Activated CD8-positive, alpha-beta T cell treated with anti-CD3 and anti-CD28 coated beads, Interleukin-2, amount 10 ng/mL, durations not matched to agents 7 days and 5 days (primary cell): ENCODE results near the gene SAMD11. TPM values are rescaled to one million over a fixed set of nuclear protein-coding genes. Genes with fewer than 3 reads are reported as not detected.

ENCODE experiments used
- ATAC-seq: fragments of 150-1000 bp; cut with Tn5 transposase; one replicate; pipeline ENCODE4 v1.10.0; 2021; ENCODE audit warnings: moderate library complexity
- CTCF ChIA-PET: fragments of 350-600 bp; sonication (Branson Sonifier 250); formaldehyde crosslinking; loops from one replicate; lab custom pipeline; 2021; ENCODE audit warnings: antibody characterized with exemption; lab: Charles Lee
- POLR2A ChIA-PET: fragments of 350-600 bp; sonication (Branson Sonifier 250); formaldehyde crosslinking; loops from one replicate; lab custom pipeline; 2021; ENCODE audit warnings: antibody characterized with exemption; lab: Charles Lee
- DNase-seq: peaks from one replicate; pipeline ENCODE4 v3.0.0-alpha.2; 2020
- H3K27ac Mint-ChIP-seq: one replicate; pipeline ENCODE4 v1.8.0; 2021; ENCODE audit warnings: mild to moderate bottlenecking, mixed read lengths
- H3K27me3 Mint-ChIP-seq: one replicate; pipeline ENCODE4 v1.8.0; 2021; ENCODE audit warnings: low read depth, mixed read lengths
- H3K36me3 Mint-ChIP-seq: one replicate; pipeline ENCODE4 v1.8.0; 2021; ENCODE audit warnings: low read depth, mixed read lengths
- H3K4me1 Mint-ChIP-seq: one replicate; pipeline ENCODE4 v1.8.0; 2021; ENCODE audit warnings: low read depth, mixed read lengths
- H3K4me3 Mint-ChIP-seq: one replicate; pipeline ENCODE4 v1.8.0; 2021; ENCODE audit warnings: mild to moderate bottlenecking, mixed read lengths
- H3K9me3 Mint-ChIP-seq: one replicate; pipeline ENCODE4 v1.8.0; 2022; ENCODE audit warnings: mixed read lengths; ENCODE audit not compliant: insufficient read depth
- total RNA-seq, 2 experiments: library from RNA; stranded (reverse); gene quantifications; one replicate each; pipeline ENCODE4 v1.2.3, GENCODE V29; 2021

The SAMD11 gene
- total RNA-seq, 2 experiments from 2014 or later, result not detected

DNA sequence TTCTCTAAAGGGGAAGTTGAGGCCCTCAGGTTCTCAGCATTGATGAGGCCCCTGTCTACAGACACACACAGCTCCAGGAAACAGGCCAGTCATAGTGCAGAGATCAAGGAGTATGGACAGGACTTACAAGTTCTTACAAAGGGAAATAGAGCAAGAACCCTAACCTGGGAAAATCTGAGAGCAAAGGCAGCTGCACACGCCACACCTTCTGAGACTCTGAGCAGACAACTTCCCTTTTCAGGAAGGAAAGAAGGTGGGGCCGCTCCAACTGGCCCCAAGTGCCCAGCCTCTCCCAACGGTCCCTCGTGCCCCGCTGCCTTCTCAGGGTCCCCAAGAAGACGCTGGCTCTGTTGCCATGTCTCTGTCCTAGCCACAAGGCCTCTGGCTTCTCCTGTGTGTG is 31.8 kb downstream of the SAMD11 start:
- no peaks in the 10 kb centered on the region for H3K27me3 Mint-ChIP-seq
- H3K4me3 Mint-ChIP-seq, result no peak overlapping the region
- H3K36me3 Mint-ChIP-seq, result peaks cover 39% of the 10 kb centered on the region
- no peak overlapping the region for H3K27ac Mint-ChIP-seq
- POLR2A ChIA-PET, result no interaction called here
- ATAC-seq, result no peak
- no peak for DNase-seq
- H3K9me3 Mint-ChIP-seq, result no peaks in the 10 kb centered on the region
- CTCF ChIA-PET, result no interaction called here
- peaks cover 15% of the 10 kb centered on the region for H3K4me1 Mint-ChIP-seq

DNA sequence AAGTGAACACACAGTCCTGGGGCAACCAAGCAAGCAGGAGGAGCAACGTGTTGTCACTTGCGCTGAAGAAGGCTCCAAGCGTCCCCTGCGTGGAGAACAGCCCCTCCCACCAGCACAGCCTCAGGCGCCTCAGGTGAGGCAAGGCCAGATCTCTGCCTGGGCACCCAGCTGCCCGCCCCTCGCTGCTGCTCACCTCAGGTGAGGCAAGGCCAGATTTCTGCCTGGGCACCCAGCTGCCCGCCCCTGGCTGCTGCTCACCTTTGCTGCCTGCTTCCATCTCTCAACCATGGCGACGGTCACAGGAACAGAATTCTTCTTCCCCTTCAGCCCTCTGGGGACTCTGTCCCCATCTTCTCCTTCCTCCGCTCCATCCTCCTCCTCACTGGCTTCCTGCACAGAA is 32.9 kb downstream of the SAMD11 start:
- POLR2A ChIA-PET, result no interaction called here
- Mint-ChIP-seq H3K9me3 (no peaks in the 10 kb centered on the region), H3K27me3 (no peaks in the 10 kb centered on the region), H3K27ac (no peak overlapping the region), H3K4me1 (peaks cover 15% of the 10 kb centered on the region), H3K4me3 (no peak overlapping the region), H3K36me3 (peaks cover 31% of the 10 kb centered on the region)
- DNase-seq (no peak), ATAC-seq (no peak)
- CTCF ChIA-PET, result no interaction called here

DNA sequence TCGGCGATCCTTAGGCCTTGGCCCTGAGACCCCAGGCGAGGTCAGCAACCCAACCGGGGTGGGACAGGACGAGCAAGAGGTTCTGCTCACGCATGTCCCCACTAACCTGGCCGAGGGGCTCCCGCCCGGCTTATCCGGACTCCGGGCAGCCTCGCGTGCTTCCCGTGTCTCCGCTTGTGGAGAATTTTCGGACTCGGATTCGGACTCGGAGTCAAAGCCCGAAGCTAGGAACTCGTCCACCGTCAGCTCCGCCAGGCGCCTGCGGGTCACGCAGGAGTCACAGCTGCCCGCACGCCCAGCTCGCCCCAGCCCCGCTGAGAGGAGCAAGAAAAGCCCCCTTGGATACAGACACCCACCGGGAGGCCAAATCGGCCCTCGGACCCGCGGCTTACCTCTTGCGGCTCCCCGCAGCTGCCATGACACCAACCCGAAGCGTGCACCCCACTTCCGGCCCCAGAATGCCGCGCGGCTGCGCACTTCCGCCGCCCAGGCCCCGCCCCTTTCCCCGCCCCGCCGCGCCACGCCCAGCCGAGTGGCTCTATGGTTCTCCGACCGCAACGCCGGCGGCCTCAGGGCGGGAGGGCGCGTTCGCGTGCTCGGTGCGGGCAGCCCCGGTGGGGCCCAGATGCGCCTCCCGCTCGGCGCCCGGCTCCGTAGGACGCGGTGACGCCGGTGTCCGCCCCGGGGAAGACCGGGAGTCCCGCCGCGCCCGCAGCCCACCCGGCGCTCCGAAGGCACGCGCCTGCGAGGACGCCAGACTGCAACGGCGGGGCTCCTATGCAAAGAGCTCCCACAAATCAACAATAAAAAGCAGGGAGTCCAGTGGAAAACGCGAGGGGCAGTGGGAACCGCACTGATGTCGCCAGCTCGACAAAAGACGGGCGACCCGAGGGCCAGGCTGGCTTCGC is 35.4 kb downstream of the SAMD11 start, which contains the start of gene NOC2L:
Gene NOC2L, minus strand, starts transcription at position 434 of the 908 bp plus-strand sequence. Its CDS starts 16 bp downstream, at position 418.
- peak within 1 kb of the TSS; percentile 88 for H3K27ac Mint-ChIP-seq
- ATAC-seq (peak; percentile 76), DNase-seq (peak; percentile 95)
- H3K4me1 Mint-ChIP-seq, result peaks cover 18% of the 10 kb centered on the region
- ChIA-PET CTCF (interaction anchor here (1.5 kb wide), 1 partner anchor 104 kb away, joined by 3 read pairs; no protein-coding TSS in a partner anchor), POLR2A (interaction anchor here (0.5 to 1.5 kb wide), 4 partner anchors 8 to 313 kb away, joined by 3 to 4 read pairs (median 3); partner anchors contain the start of gene PLEKHN1)
- H3K4me3 Mint-ChIP-seq, result peak within 1 kb of the TSS; percentile 84
- H3K9me3 Mint-ChIP-seq, result no peaks in the 10 kb centered on the region
- H3K36me3 Mint-ChIP-seq, result peaks cover 25% of the 10 kb centered on the region
- H3K27me3 Mint-ChIP-seq, result no peaks in the 10 kb centered on the region

DNA sequence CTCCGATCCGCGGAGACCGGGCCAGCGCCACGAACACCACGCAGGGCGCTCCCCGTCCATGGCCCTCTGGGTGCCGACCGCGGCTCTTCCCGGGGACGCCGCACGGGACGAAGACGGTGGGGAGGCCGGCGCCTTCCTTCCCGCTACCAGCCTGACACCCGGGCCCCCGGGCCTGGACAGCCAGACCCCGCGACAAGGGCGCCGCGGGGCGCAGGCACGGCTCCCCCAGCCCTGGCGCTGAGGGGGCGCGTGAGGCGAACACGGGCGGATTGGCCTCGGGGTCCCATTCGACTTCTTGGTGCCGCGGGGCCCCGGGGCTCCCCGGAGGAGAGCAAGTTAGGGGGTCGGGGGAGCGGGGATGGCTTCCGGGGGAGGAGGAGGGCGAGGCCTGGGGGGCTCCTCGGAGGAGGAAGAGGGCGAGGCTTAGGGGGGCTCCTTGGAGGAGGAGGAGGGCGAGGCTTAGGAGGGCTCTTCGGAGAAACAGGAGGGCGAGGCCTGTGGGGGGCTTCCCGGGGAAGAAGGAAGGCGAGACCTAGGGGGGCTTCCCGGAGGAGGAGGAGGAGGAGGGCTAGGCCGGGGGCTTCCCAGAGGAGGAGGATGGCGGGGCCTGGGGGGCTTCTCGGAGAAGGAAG is 36.1 kb downstream of the SAMD11 start:
- DNase-seq, result no peak
- Mint-ChIP-seq H3K36me3 (peaks cover 21% of the 10 kb centered on the region), H3K9me3 (no peaks in the 10 kb centered on the region), H3K4me3 (peak overlapping the region; percentile 84), H3K4me1 (peaks cover 18% of the 10 kb centered on the region), H3K27me3 (no peaks in the 10 kb centered on the region), H3K27ac (no peak overlapping the region)
- POLR2A ChIA-PET, result interaction anchor here (1.5 kb wide), 1 partner anchor 19 kb away, joined by 4 read pairs; no protein-coding TSS in a partner anchor
- CTCF ChIA-PET, result interaction anchor here (1.5 kb wide), 1 partner anchor 104 kb away, joined by 3 read pairs; no protein-coding TSS in a partner anchor
- peak; percentile 3 for ATAC-seq

DNA sequence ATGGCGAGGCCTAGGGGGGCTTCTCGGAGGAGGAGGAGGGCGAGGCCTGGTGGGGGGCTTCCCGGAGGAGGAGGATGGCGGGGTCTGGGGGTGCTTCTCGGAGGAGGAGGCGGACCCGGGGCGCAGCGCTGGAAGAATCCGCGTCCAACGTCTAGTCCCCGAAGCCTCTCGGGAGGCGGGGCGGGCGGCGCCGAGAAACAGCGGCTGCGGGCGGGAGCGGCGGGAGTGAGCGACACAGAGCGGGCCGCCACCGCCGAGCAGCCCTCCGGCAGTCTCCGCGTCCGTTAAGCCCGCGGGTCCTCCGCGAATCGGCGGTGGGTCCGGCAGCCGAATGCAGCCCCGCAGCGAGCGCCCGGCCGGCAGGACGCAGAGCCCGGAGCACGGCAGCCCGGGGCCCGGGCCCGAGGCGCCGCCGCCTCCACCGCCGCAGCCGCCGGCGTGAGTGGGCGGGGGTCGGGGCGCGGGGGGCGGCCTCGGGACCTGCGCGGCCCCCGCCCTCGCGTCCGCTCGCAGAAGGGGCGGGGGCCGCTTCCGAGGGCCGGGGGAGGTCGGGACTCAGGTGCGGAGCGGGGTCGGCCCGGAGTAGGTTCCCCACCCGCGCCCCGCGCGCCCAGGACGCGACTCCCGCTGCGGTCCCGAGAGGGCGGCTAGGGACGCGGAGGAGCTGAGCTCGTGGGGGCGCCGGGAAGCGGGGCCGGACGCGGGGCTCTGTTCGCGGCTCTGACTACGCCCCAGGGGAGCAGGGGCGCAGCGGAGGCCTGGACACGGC is 36.8 kb downstream of the SAMD11 start, which contains the start of gene KLHL17:
Gene KLHL17, plus strand, starts transcription at position 222 of the 769 bp plus-strand sequence. Its CDS starts 110 bp downstream, at position 332.
- peaks cover 22% of the 10 kb centered on the region for H3K4me1 Mint-ChIP-seq
- peak; percentile 81 for DNase-seq
- H3K27ac Mint-ChIP-seq, result no peak within 1 kb of the TSS
- CTCF ChIA-PET, result no interaction called here
- ATAC-seq, result peak; percentile 57
- POLR2A ChIA-PET, result no interaction called here
- peak within 1 kb of the TSS; percentile 84 for H3K4me3 Mint-ChIP-seq
- no peaks in the 10 kb centered on the region for H3K9me3 Mint-ChIP-seq
- peaks cover 15% of the 10 kb centered on the region for H3K36me3 Mint-ChIP-seq
- H3K27me3 Mint-ChIP-seq, result no peaks in the 10 kb centered on the region

DNA sequence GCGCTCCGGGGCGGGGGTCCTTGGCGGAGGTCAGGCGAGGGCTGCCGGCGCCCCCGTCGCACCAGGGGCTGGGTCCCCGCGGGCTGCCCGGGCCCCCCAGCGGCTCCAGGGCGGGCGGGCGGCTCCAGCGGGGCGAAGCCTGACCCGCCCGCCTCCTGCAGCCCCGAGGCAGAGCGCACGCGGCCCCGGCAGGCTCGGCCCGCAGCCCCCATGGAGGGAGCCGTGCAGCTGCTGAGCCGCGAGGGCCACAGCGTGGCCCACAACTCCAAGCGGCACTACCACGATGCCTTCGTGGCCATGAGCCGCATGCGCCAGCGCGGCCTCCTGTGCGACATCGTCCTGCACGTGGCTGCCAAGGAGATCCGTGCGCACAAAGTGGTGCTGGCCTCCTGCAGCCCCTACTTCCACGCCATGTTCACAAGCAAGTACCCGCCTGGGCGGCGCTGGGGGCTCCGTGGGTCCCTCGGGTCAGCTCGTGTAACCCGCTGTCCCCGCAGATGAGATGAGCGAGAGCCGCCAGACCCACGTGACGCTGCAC is 37.5 kb downstream of the SAMD11 start:
- ATAC-seq (peak; percentile 4), DNase-seq (no peak)
- H3K27ac Mint-ChIP-seq, result no peak overlapping the region
- H3K36me3 Mint-ChIP-seq, result peaks cover 9% of the 10 kb centered on the region
- peaks cover 27% of the 10 kb centered on the region for H3K4me1 Mint-ChIP-seq
- POLR2A ChIA-PET, result no interaction called here
- H3K9me3 Mint-ChIP-seq, result no peaks in the 10 kb centered on the region
- CTCF ChIA-PET, result no interaction called here
- H3K27me3 Mint-ChIP-seq, result no peaks in the 10 kb centered on the region
- peak overlapping the region; percentile 61 for H3K4me3 Mint-ChIP-seq

DNA sequence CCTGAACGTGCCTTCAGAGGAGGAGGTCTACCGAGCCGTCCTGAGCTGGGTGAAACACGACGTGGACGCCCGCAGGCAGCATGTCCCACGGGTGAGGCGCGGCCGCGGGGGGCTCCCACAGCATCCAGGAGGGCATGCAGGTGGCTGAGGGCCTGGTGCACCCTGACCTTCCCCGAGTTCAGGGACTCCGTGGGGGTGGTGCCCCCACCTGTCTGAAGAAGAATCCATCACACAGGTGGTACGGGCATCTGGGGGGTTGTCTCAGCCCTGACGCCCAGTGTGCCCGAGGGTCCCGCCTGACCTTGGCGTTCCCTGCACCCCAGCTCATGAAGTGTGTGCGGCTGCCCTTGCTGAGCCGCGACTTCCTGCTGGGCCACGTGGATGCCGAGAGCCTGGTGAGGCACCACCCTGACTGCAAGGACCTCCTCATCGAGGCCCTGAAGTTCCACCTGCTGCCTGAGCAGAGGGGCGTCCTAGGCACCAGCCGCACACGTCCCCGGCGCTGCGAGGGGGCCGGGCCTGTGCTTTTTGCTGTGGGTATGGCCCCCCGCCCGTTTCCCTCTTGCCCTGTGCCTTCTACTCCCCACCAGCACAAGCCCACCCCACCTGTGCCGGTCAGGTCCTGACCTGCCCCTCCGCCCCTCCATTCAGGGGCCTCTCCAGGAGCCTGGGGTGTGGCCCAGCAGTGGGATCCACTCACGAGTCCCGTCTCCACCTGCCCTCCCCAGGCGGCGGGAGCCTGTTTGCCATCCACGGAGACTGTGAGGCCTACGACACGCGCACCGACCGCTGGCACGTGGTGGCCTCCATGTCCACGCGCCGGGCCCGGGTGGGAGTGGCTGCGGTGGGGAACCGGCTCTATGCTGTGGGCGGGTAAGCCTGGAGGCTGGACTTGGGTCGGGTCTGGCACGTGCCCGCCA is 38.9 kb downstream of the SAMD11 start:
- Mint-ChIP-seq H3K4me3 (peak overlapping the region; percentile 51), H3K27ac (no peak overlapping the region), H3K36me3 (peaks cover 4% of the 10 kb centered on the region), H3K4me1 (peaks cover 23% of the 10 kb centered on the region), H3K27me3 (no peaks in the 10 kb centered on the region), H3K9me3 (no peaks in the 10 kb centered on the region)
- ATAC-seq (no peak), DNase-seq (no peak)
- CTCF ChIA-PET, result no interaction called here
- POLR2A ChIA-PET, result no interaction called here

DNA sequence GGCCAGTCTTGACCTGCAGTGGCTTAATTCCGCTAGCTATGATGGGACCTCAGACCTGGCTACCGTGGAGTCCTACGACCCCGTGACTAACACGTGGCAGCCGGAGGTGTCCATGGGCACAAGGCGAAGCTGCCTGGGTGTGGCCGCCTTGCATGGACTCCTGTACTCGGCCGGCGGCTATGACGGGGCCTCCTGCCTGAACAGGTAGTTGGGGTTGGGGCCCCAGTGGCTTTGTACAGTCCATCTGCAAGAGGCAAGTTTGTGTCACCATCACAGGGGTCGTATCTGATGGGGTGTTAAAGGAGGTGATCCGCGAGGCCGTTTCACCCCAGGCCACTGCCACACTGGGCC is 39.6 kb downstream of the SAMD11 start:
- DNase-seq (no peak), ATAC-seq (no peak)
- Mint-ChIP-seq H3K27me3 (peaks cover under 1% of the 10 kb centered on the region), H3K27ac (no peak overlapping the region), H3K4me3 (no peak overlapping the region), H3K9me3 (no peaks in the 10 kb centered on the region), H3K4me1 (peaks cover 21% of the 10 kb centered on the region), H3K36me3 (peaks cover 3% of the 10 kb centered on the region)
- CTCF ChIA-PET, result no interaction called here
- POLR2A ChIA-PET, result no interaction called here

DNA sequence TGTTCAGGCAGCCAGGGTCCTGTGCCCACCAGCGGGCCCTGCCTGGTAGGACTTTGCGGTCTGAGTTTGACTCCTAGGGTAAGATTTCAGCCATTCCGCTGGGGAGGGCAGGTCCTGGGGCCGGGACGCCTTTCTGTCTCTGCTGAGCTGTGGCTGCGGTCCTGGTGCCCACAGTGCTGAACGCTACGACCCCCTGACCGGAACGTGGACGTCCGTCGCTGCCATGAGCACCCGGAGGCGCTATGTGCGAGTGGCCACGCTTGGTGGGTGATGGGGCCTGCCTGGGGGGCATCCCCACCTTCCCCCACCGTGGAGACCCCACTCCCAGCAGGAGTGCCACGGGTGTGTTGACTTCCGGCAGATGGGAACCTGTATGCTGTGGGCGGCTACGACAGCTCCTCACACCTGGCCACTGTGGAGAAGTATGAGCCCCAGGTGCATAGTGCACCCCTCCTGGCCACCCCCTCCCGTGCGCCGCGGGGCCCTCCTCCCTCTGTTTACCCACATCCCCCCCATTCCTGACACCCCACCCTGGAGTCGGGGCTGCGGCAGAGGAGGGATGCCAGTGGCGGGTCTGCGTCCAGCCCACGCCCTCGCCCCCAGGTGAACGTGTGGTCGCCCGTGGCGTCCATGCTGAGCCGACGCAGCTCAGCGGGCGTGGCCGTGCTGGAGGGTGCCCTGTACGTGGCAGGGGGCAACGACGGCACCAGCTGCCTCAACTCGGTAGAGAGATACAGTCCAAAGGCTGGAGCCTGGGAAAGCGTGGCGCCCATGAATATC is 40.2 kb downstream of the SAMD11 start:
- H3K4me3 Mint-ChIP-seq, result no peak overlapping the region
- ChIA-PET CTCF (no interaction called here), POLR2A (no interaction called here)
- peaks cover 18% of the 10 kb centered on the region for H3K4me1 Mint-ChIP-seq
- no peak for DNase-seq
- H3K9me3 Mint-ChIP-seq, result no peaks in the 10 kb centered on the region
- H3K27me3 Mint-ChIP-seq, result peaks cover 5% of the 10 kb centered on the region
- H3K36me3 Mint-ChIP-seq, result peaks cover 3% of the 10 kb centered on the region
- no peak overlapping the region for H3K27ac Mint-ChIP-seq
- ATAC-seq, result no peak
